H9 (cell line): ENCODE measurements around the gene SATB1. TPM values are rescaled to one million over a fixed set of nuclear protein-coding genes. Genes with fewer than 3 reads are reported as not detected.

Experiments
- DNase-seq: peaks from one replicate; pipeline ENCODE4 v3.0.0-alpha.2; 2017
- H2AFZ ChIP-seq: one replicate; pipeline ENCODE4 v1.6.1; 2013; ENCODE audit warnings: mild to moderate bottlenecking, low read length, control low read depth, moderate library complexity
- H2AK5ac ChIP-seq: 2 replicates; pipeline ENCODE4 v1.6.1; 2013; ENCODE audit warnings: low read length, control low read depth, mixed read lengths; ENCODE audit not compliant: insufficient read length
- H2BK120ac ChIP-seq: one replicate; pipeline ENCODE4 v1.6.1; 2013; ENCODE audit warnings: low read depth, mild to moderate bottlenecking, low read length, control low read depth, inconsistent platforms; ENCODE audit not compliant: poor library complexity, severe bottlenecking
- H2BK12ac ChIP-seq: 2 replicates; pipeline ENCODE4 v1.6.1; 2013; ENCODE audit warnings: low read length, control low read depth, mixed read lengths, low read depth; ENCODE audit not compliant: insufficient read length
- H2BK15ac ChIP-seq: 2 replicates; pipeline ENCODE4 v1.6.1; 2013; ENCODE audit warnings: low read depth, low read length, control low read depth
- H2BK20ac ChIP-seq: one replicate; pipeline ENCODE4 v1.6.1; 2013; ENCODE audit warnings: low read depth, mild to moderate bottlenecking, low read length, control low read depth, inconsistent platforms; ENCODE audit not compliant: poor library complexity, severe bottlenecking
- H2BK5ac ChIP-seq: 2 replicates; pipeline ENCODE4 v1.6.1; 2013; ENCODE audit warnings: low read length, control low read depth, mixed read lengths; ENCODE audit not compliant: insufficient read length
- H3K14ac ChIP-seq: 2 replicates; pipeline ENCODE4 v1.6.1; 2013; ENCODE audit warnings: low read length, control low read depth; ENCODE audit not compliant: insufficient read depth
- H3K18ac ChIP-seq: 2 replicates; pipeline ENCODE4 v1.6.1; 2013; ENCODE audit warnings: low read depth, mild to moderate bottlenecking, mixed read lengths, low read length, control low read depth; ENCODE audit not compliant: insufficient read length
- H3K23ac ChIP-seq: 2 replicates; pipeline ENCODE4 v1.6.1; 2013; ENCODE audit warnings: low read length, control low read depth, mixed read lengths, low read depth; ENCODE audit not compliant: insufficient read length
- H3K23me2 ChIP-seq: 2 replicates; pipeline ENCODE4 v1.6.1; 2013; ENCODE audit warnings: low read depth, mild to moderate bottlenecking, mixed read lengths, low read length, control low read depth; ENCODE audit not compliant: insufficient read length, poor library complexity, severe bottlenecking
- H3K27ac ChIP-seq: 2 replicates; pipeline ENCODE4 v1.5.1; 2013; ENCODE audit warnings: low read length, control low read depth, mixed read lengths, low read depth; ENCODE audit not compliant: insufficient read length
- H3K27me3 ChIP-seq: 2 replicates; pipeline ENCODE4 v1.6.1; 2013; ENCODE audit warnings: low read length, control low read depth, inconsistent platforms; ENCODE audit not compliant: insufficient read depth
- H3K4ac ChIP-seq: 2 replicates; pipeline ENCODE4 v1.6.1; 2013; ENCODE audit warnings: low read depth, mild to moderate bottlenecking, control low read depth, inconsistent platforms, low read length, moderate library complexity
- H3K4me1 ChIP-seq: 2 replicates; pipeline ENCODE4 v1.6.1; 2013; ENCODE audit warnings: low read length, control low read depth, inconsistent platforms; ENCODE audit not compliant: insufficient read depth
- H3K4me2 ChIP-seq: 2 replicates; pipeline ENCODE4 v1.6.1; 2013; ENCODE audit warnings: low read length, control low read depth, mixed read lengths; ENCODE audit not compliant: insufficient read length, insufficient read depth
- H3K56ac ChIP-seq: 2 replicates; pipeline ENCODE4 v1.6.1; 2013; ENCODE audit warnings: low read depth, mild to moderate bottlenecking, mixed read lengths, low read length, control low read depth; ENCODE audit not compliant: insufficient read length
- H3K79me1 ChIP-seq: 2 replicates; pipeline ENCODE4 v1.6.1; 2013; ENCODE audit warnings: low read depth, mild to moderate bottlenecking, moderate library complexity, low read length, control low read depth, inconsistent platforms; ENCODE audit not compliant: insufficient read depth, poor library complexity, severe bottlenecking
- H3K79me2 ChIP-seq: 2 replicates; pipeline ENCODE4 v1.6.1; 2013; ENCODE audit warnings: low read length, control low read depth, inconsistent platforms; ENCODE audit not compliant: insufficient read depth
- H3K9ac ChIP-seq: 2 replicates; pipeline ENCODE4 v1.6.1; 2013; ENCODE audit warnings: low read length, control low read depth, mixed read lengths; ENCODE audit not compliant: insufficient read length; ENCODE audit errors: extremely low read depth
- H3K9me3 ChIP-seq: one replicate; pipeline ENCODE4 v1.6.1; 2013; ENCODE audit warnings: low read depth, low read length, inconsistent platforms; ENCODE audit not compliant: control insufficient read depth
- H3T11ph ChIP-seq: one replicate; pipeline ENCODE4 v1.6.1; 2013; ENCODE audit warnings: mild to moderate bottlenecking, low read length, control low read depth, inconsistent platforms
- H4K20me1 ChIP-seq: one replicate; pipeline ENCODE4 v1.6.1; 2013; ENCODE audit not compliant: control insufficient read depth, insufficient read length, insufficient read depth
- H4K5ac ChIP-seq: 2 replicates; pipeline ENCODE4 v1.6.1; 2013; ENCODE audit warnings: low read depth, mild to moderate bottlenecking, mixed read lengths, low read length, control low read depth; ENCODE audit not compliant: insufficient read length
- H4K8ac ChIP-seq: replicated peaks from 2 replicates; pipeline ENCODE4 v1.6.1; 2013; ENCODE audit warnings: low read length, control low read depth, mixed read lengths, low read depth; ENCODE audit not compliant: insufficient read length
- H4K91ac ChIP-seq: 2 replicates; pipeline ENCODE4 v1.6.1; 2013; ENCODE audit warnings: low read depth, mild to moderate bottlenecking, moderate library complexity, mixed read lengths, low read length, control low read depth; ENCODE audit not compliant: insufficient read length
- H3K27ac Mint-ChIP-seq, 3 experiments: 2 replicates in 2 of 3; 3 replicates in 1 of 3; pipeline ENCODE4 v1.8.0; 2020 to 2021; ENCODE audit warnings: mixed read lengths in 3 of 3, mild to moderate bottlenecking in 1 of 3, moderate library complexity in 1 of 3
- H3K27me3 Mint-ChIP-seq: 2 replicates; pipeline ENCODE4 v1.8.0; 2021; ENCODE audit warnings: low read depth, mild to moderate bottlenecking, moderate library complexity, mixed read lengths
- H3K36me3 Mint-ChIP-seq, 3 experiments: 2 replicates in 2 of 3; 3 replicates in 1 of 3; pipeline ENCODE4 v1.8.0; 2020 to 2021; ENCODE audit warnings: low read depth in 3 of 3, mixed read lengths in 3 of 3; ENCODE audit not compliant: insufficient read depth in 1 of 3
- H3K4me1 Mint-ChIP-seq, 2 experiments: 2 replicates each; pipeline ENCODE4 v1.8.0; 2020; ENCODE audit warnings: mixed read lengths in 2 of 2
- H3K4me3 Mint-ChIP-seq, 2 experiments: 2 replicates in 1 of 2; 3 replicates in 1 of 2; pipeline ENCODE4 v1.8.0; 2020 to 2021; ENCODE audit warnings: mild to moderate bottlenecking in 2 of 2, mixed read lengths in 2 of 2, moderate library complexity in 1 of 2
- H3K9me3 Mint-ChIP-seq, 2 experiments: 2 replicates in 1 of 2; 3 replicates in 1 of 2; pipeline ENCODE4 v1.8.0; 2020; ENCODE audit warnings: mild to moderate bottlenecking in 2 of 2, mixed read lengths in 2 of 2, moderate library complexity in 1 of 2
- WGBS: extraction: QIAGEN DNeasy Blood & Tissue Kit; methylation state at CpG from one replicate; pipeline ENCODE4 v1.1.7; 2013; ENCODE audit warnings: missing lambda C conversion rate, low lambda C conversion rate, mixed read lengths; ENCODE audit not compliant: insufficient read length; ENCODE audit errors: extremely low coverage; 5-methylcytosine and 5-hydroxymethylcytosine counted together
- total RNA-seq: library from RNA; stranded (reverse); gene quantifications from 2 replicates; pipeline ENCODE4 v1.2.1, GENCODE V29; 2021
- TF ChIP-seq, protein P1 (sequence below): fragments of 200-600 bp; sonication (generic); conservative IDR thresholded peaks from 3 replicates; pipeline ENCODE4 v1.8.0; 2021; ENCODE audit warnings: antibody characterized with exemption, mild to moderate bottlenecking

Gene SATB1
- total RNA-seq, 1 experiment from 2014 or later: 30.7 TPM

DNA sequence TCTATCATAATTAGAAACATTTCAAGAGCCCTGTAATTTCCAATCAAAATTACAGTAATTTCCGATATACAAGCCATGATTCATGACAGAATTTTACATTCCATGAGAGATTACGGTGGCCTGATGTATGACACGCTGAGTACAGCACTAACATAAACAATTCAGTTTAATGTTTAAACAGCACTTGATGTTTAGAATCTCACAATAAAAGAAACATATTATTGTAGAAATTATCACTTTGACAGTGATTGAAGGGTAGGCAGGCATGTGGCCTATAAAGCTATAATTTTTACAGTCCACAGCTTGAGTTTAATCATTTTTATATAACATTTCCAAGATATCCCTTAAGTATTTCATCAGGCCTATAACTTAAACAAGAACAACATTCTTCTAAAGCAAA is 48.5 kb downstream of the SATB1 start:
- Histone ChIP-seq H2BK20ac (no peak overlapping the region), H3K4me1 (peaks cover 3% of the 10 kb centered on the region; the same call in 1 of the 2 replicates), H3K56ac (no peak overlapping the region), H2AFZ (no peak overlapping the region), H4K5ac (no peak overlapping the region), H3K27me3 (no peaks in the 10 kb centered on the region), H3K18ac (no peak overlapping the region), H4K20me1 (no peaks in the 10 kb centered on the region), H2BK15ac (no peak overlapping the region), H2AK5ac (no peak overlapping the region), H3K4me2 (no peak overlapping the region), H3K14ac (no peak overlapping the region), H3K23ac (no peak overlapping the region), H3K79me1 (no peaks in the 10 kb centered on the region), H4K8ac (no peak overlapping the region), H2BK5ac (no peak overlapping the region), H3K27ac (no peak overlapping the region), H3K9me3 (no peaks in the 10 kb centered on the region), H3K9ac (no peak overlapping the region), H3K4ac (no peak overlapping the region), H3K23me2 (no peaks in the 10 kb centered on the region), H2BK12ac (no peak overlapping the region), H2BK120ac (no peak overlapping the region), H4K91ac (no peak overlapping the region), H3K79me2 (no peaks in the 10 kb centered on the region), H3T11ph (no peak overlapping the region)
- no peak overlapping the region for H3K27ac Mint-ChIP-seq
- H3K27me3 Mint-ChIP-seq: no peaks in the 10 kb centered on the region
- DNase-seq: no peak
- H3K4me3 Mint-ChIP-seq: no peak overlapping the region
- TF ChIP-seq, protein P1, sequence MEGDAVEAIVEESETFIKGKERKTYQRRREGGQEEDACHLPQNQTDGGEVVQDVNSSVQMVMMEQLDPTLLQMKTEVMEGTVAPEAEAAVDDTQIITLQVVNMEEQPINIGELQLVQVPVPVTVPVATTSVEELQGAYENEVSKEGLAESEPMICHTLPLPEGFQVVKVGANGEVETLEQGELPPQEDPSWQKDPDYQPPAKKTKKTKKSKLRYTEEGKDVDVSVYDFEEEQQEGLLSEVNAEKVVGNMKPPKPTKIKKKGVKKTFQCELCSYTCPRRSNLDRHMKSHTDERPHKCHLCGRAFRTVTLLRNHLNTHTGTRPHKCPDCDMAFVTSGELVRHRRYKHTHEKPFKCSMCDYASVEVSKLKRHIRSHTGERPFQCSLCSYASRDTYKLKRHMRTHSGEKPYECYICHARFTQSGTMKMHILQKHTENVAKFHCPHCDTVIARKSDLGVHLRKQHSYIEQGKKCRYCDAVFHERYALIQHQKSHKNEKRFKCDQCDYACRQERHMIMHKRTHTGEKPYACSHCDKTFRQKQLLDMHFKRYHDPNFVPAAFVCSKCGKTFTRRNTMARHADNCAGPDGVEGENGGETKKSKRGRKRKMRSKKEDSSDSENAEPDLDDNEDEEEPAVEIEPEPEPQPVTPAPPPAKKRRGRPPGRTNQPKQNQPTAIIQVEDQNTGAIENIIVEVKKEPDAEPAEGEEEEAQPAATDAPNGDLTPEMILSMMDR: no peak
- H3K9me3 Mint-ChIP-seq: no peaks in the 10 kb centered on the region
- H3K36me3 Mint-ChIP-seq: no peaks in the 10 kb centered on the region
- no CpG with 5 or more reads among the region's 3 CpGs for WGBS
- H3K4me1 Mint-ChIP-seq: peaks cover 20 to 21% of the 10 kb centered on the region in 2 experiments
